Endothelial cell of umbilical vein (primary cell): ENCODE measurements around the gene JSRP1. TPM values are rescaled to one million over a fixed set of nuclear protein-coding genes. Genes with fewer than 3 reads are reported as not detected.

Experiments used
- BruUV-seq: library from RNA; stranded (reverse); fragments of 400-500 nt; replicated peaks from 2 replicates; lab custom pipeline; 2021; lab: Mats Ljungman, UMichigan
- CTCF ChIA-PET: fragments of 300-600, 350-600 bp; sonication (Branson Sonifier 250); formaldehyde crosslinking; loops from one replicate; lab custom pipeline; 2021; ENCODE audit warnings: antibody characterized with exemption, inconsistent platforms; lab: Charles Lee
- POLR2A ChIA-PET: fragments of 300-600, 350-600 bp; sonication (Branson Sonifier 250); formaldehyde crosslinking; loops from one replicate; lab custom pipeline; 2021; ENCODE audit warnings: antibody characterized with exemption, inconsistent platforms; lab: Charles Lee
- DNase-seq: peaks from one replicate; pipeline ENCODE4 v3.0.0-alpha.2; 2011; ENCODE audit warnings: low read depth, low spot score
- FAIRE-seq: peaks from 2 replicates; lab custom pipeline; 2011; peaks lifted over from hg19 to GRCh38; lab: Jason Lieb, UNC
- H2AFZ ChIP-seq: 2 replicates; pipeline ENCODE4 v1.6.0; 2012; ENCODE audit warnings: low read depth, low read length, control low read depth, inconsistent platforms
- H3K27ac ChIP-seq: 2 replicates; pipeline ENCODE4 v1.5.1; 2011; ENCODE audit warnings: low read depth, mild to moderate bottlenecking, control low read depth, low read length, moderate library complexity; ENCODE audit not compliant: insufficient read depth
- H3K27me3 ChIP-seq, 2 experiments: 2 replicates each; pipeline versions ENCODE4 v1.6.0 to v1.6.1; 2011; ENCODE audit warnings: low read length in 2 of 2, mixed read lengths in 1 of 2; ENCODE audit not compliant: control insufficient read depth in 2 of 2, insufficient read depth in 2 of 2
- H3K36me3 ChIP-seq, 2 experiments: 2 replicates in 1 of 2; 3 replicates in 1 of 2; pipeline ENCODE4 v1.5.1; 2011; ENCODE audit warnings: low read length in 2 of 2, mild to moderate bottlenecking in 1 of 2, moderate library complexity in 1 of 2; ENCODE audit not compliant: control insufficient read depth in 2 of 2, insufficient read depth in 2 of 2; ENCODE audit errors: extremely low read depth in 1 of 2
- H3K4me1 ChIP-seq: 3 replicates; pipeline ENCODE4 v1.5.1; 2011; ENCODE audit warnings: mild to moderate bottlenecking, low read length; ENCODE audit not compliant: control insufficient read depth, insufficient read depth; ENCODE audit errors: extremely low read depth
- H3K4me2 ChIP-seq: 2 replicates; pipeline ENCODE4 v1.6.1; 2011; ENCODE audit warnings: low read length, control low read depth, mixed read lengths; ENCODE audit not compliant: insufficient read depth
- H3K4me3 ChIP-seq, 3 experiments: fragments of 200-600 bp in 1 of 3; sonication (generic), shearing (Covaris generic) in 1 of 3; replicated peaks in 1 of 3; 2 replicates each; pipeline ENCODE4 v1.5.1; 2011 to 2016; ENCODE audit warnings: control low read depth in 3 of 3, low read length in 3 of 3, mild to moderate bottlenecking in 2 of 3, inconsistent platforms in 1 of 3, low read depth in 1 of 3, moderate library complexity in 1 of 3; ENCODE audit not compliant: insufficient read depth in 1 of 3
- H3K79me2 ChIP-seq: 2 replicates; pipeline ENCODE4 v1.6.0; 2012; ENCODE audit warnings: low read length, inconsistent platforms; ENCODE audit not compliant: control insufficient read depth, insufficient read depth
- H3K9ac ChIP-seq: replicated peaks from 2 replicates; pipeline ENCODE3; 2011; ENCODE audit warnings: low read length, control low read depth; ENCODE audit not compliant: insufficient read depth; ENCODE audit errors: extremely low read depth
- H3K9me1 ChIP-seq: replicated peaks from 3 replicates; pipeline ENCODE4 v1.6.0; 2011; ENCODE audit warnings: mild to moderate bottlenecking, low read length; ENCODE audit not compliant: control insufficient read depth, insufficient read depth; ENCODE audit errors: extremely low read depth
- H3K9me3 ChIP-seq: replicated peaks from 2 replicates; pipeline ENCODE4 v1.5.1; 2012; ENCODE audit warnings: low read length, inconsistent platforms; ENCODE audit not compliant: control insufficient read depth, insufficient read depth
- H4K20me1 ChIP-seq: replicated peaks from 2 replicates; pipeline ENCODE3; 2011; ENCODE audit warnings: mild to moderate bottlenecking, low read length; ENCODE audit not compliant: control insufficient read depth, insufficient read depth; ENCODE audit errors: extremely low read depth
- CTCF ChIP-seq, 2 donors: IDR thresholded peaks; 1 replicate in 1 of 2; 2 replicates in 1 of 2; pipeline ENCODE4 v1.5.1; 2011; ENCODE audit warnings: low read length in 2 of 2, mild to moderate bottlenecking in 2 of 2, moderate library complexity in 2 of 2, control low read depth in 1 of 2, inconsistent platforms in 1 of 2, low read depth in 1 of 2; ENCODE audit not compliant: insufficient read depth in 1 of 2; ENCODE audit errors: extremely low read depth in 1 of 2
- EZH2 ChIP-seq: IDR thresholded peaks from 2 replicates; pipeline ENCODE4 v1.6.1; 2012; ENCODE audit warnings: borderline replicate concordance, low read depth, mild to moderate bottlenecking, moderate library complexity, low read length, inconsistent platforms; ENCODE audit not compliant: severe bottlenecking
- FOS ChIP-seq: IDR thresholded peaks from 2 replicates; pipeline ENCODE4 v1.6.1; 2011; ENCODE audit warnings: mild to moderate bottlenecking, low read length, moderate library complexity, borderline replicate concordance; ENCODE audit not compliant: insufficient read depth
- GATA2 ChIP-seq: IDR thresholded peaks from 2 replicates; pipeline ENCODE4 v1.7.0; 2011; ENCODE audit warnings: low read depth, mild to moderate bottlenecking, moderate library complexity, mixed read lengths, low read length; ENCODE audit not compliant: insufficient read length, insufficient read depth
- JUN ChIP-seq: IDR thresholded peaks from 2 replicates; pipeline ENCODE4 v1.6.1; 2011; ENCODE audit warnings: borderline replicate concordance, low read depth; ENCODE audit not compliant: insufficient read length, insufficient read depth
- MAX ChIP-seq: IDR thresholded peaks from 2 replicates; pipeline ENCODE4 v1.6.1; 2011; ENCODE audit not compliant: insufficient read depth, insufficient read length
- MYC ChIP-seq: IDR thresholded peaks from one replicate; pipeline ENCODE4 v1.6.1; 2011; ENCODE audit warnings: mild to moderate bottlenecking, low read depth, low read length
- POLR2A ChIP-seq: IDR thresholded peaks from 2 replicates; pipeline ENCODE4 v1.6.1; 2012; ENCODE audit warnings: low read depth, mild to moderate bottlenecking, control low read depth, low read length
- POLR2AphosphoS5 ChIP-seq: IDR thresholded peaks from 2 replicates; pipeline ENCODE4 v1.6.1; 2012; ENCODE audit warnings: low read depth, mild to moderate bottlenecking, control low read depth, low read length, moderate library complexity; ENCODE audit not compliant: insufficient read depth
- dilution Hi-C: fragments of 300-500 bp; cut with MboI; formaldehyde crosslinking; loops from one replicate; pipeline ENCODE4 v1.15.0; 2019; ENCODE audit warnings: low sequenced_read_pairs; ENCODE audit not compliant: extremely low pct_ligation_motif_present
- intact Hi-C: fragments of 100-400 bp; cut with micrococcal nuclease; formaldehyde crosslinking; loops from one replicate; pipeline ENCODE4 v1.10.0; 2022
- polyA plus RNA-seq, 4 experiments: library from polyadenylated mRNA; depleted of rRNA in 3 of 4; stranded (reverse) in 3 of 4; unstranded in 1 of 4; fragments of >200 nt; gene quantifications; 2 replicates each; pipeline versions ENCODE4 v1.2.1 to v1.2.3, GENCODE V29; 2011 to 2012; ENCODE audit warnings: missing spikeins in 1 of 4
- total RNA-seq: library from RNA; stranded (reverse); gene quantifications from 2 replicates; pipeline ENCODE4 v1.2.3, GENCODE V29; 2021

The JSRP1 gene
- total and polyA plus RNA-seq, 2 donors (not counting 3 experiments of a cell fraction or from before 2014, with no cell fraction given): not detected

- H3K4me1 ChIP-seq: peaks cover 24% of the 10 kb centered on the region
- no peak overlapping the region for H3K4me3 ChIP-seq
- H4K20me1 ChIP-seq: no peaks in the 10 kb centered on the region
- TF ChIP-seq GATA2 (no peak), FOS (no peak), POLR2AphosphoS5 (no peak), MAX (no peak), JUN (no peak), EZH2 (no peak), MYC (no peak), CTCF (IDR thresholded peaks at IDR 0.05; ENCODE audit: extremely low read depth in 1 of 2, insufficient read depth in 1 of 2, low read depth in 1 of 2, low read length in 2 of 2) (no peak), POLR2A (no peak)
- no peaks in the 10 kb centered on the region for H3K9me3 ChIP-seq
- H3K27me3 ChIP-seq: no peaks in the 10 kb centered on the region
- no peak for FAIRE-seq
- H3K36me3 ChIP-seq: peaks cover 2 to 17% of the 10 kb centered on the region in 2 experiments
- H3K79me2 ChIP-seq: peaks cover 26% of the 10 kb centered on the region
- H3K4me2 ChIP-seq: no peak overlapping the region
- H3K9ac ChIP-seq: no peak overlapping the region
- intact Hi-C loops: no loop called here
- BruUV-seq: no TSS peak
- H2AFZ ChIP-seq: no peak overlapping the region
- no peak overlapping the region for H3K27ac ChIP-seq
- dilution Hi-C loops: no loop called here
- H3K9me1 ChIP-seq: no peaks in the 10 kb centered on the region
- ChIA-PET CTCF (interaction anchor here (0.8 to 1.5 kb wide), 3 partner anchors 15 to 335 kb away, joined by 3 to 7 read pairs (median 3); no protein-coding TSS in a partner anchor), POLR2A (no interaction called here)
- no peak for DNase-seq
Measured at GRCh38 chr19:2276429-2276986, 20.3 kb upstream of the JSRP1 start.
